GM04504 (cell line): ENCODE results near the gene ATP5IF1.

Experiments used
- DNase-seq: peaks from one replicate; pipeline ENCODE4 v3.0.0-alpha.2; 2012; ENCODE audit warnings: low read depth

ATP5IF1 gene

GRCh38 chr1:28235755-28236655 lies at the start of gene ATP5IF1:
ATP5IF1 (plus strand) TSS chr1:28236124; CDS start chr1:28236184, 60 bp downstream.
- DNase-seq: peak; percentile 97

GRCh38 chr1:28190337-28190979 lies 45.5 kb upstream of the ATP5IF1 start:
- DNase-seq: no peak

- no peak for DNase-seq
Observed at GRCh38 chr1:28190996-28191645, 44.8 kb upstream of the ATP5IF1 start.

- DNase-seq: no peak
Observed at GRCh38 chr1:28193701-28194161, 42.2 kb upstream of the ATP5IF1 start.

GRCh38 chr1:28194326-28195035 lies 41.4 kb upstream of the ATP5IF1 start:
- no peak for DNase-seq

GRCh38 chr1:28195780-28196179 lies 40.1 kb upstream of the ATP5IF1 start:
- no peak for DNase-seq

GRCh38 chr1:28196330-28196729 lies 39.6 kb upstream of the ATP5IF1 start:
- DNase-seq: no peak

GRCh38 chr1:28197682-28198415 lies 38.1 kb upstream of the ATP5IF1 start:
- no peak for DNase-seq

- no peak for DNase-seq
Observed at GRCh38 chr1:28199328-28200233, 36.3 kb upstream of the ATP5IF1 start.

- no peak for DNase-seq
Observed at GRCh38 chr1:28200234-28200873, 35.6 kb upstream of the ATP5IF1 start.

- no peak for DNase-seq
Observed at GRCh38 chr1:28205243-28205642, 30.7 kb upstream of the ATP5IF1 start.

GRCh38 chr1:28208818-28209441 lies 27.0 kb upstream of the ATP5IF1 start:
- DNase-seq: peak; percentile 40

GRCh38 chr1:28209700-28210099 lies 26.2 kb upstream of the ATP5IF1 start:
- DNase-seq: no peak

GRCh38 chr1:28213315-28213714 lies 22.6 kb upstream of the ATP5IF1 start:
- no peak for DNase-seq

- DNase-seq: no peak
Observed at GRCh38 chr1:28229089-28229488, 6.8 kb upstream of the ATP5IF1 start.

GRCh38 chr1:28229996-28230395 lies 5.9 kb upstream of the ATP5IF1 start:
- no peak for DNase-seq

GRCh38 chr1:28232558-28233263 lies 3.2 kb upstream of the ATP5IF1 start, which contains the start of gene DNAJC8:
DNAJC8 (minus strand) TSS chr1:28233029; CDS start chr1:28232998, 31 bp downstream.
- peak; percentile 71 for DNase-seq

- no peak for DNase-seq
Observed at GRCh38 chr1:28233264-28233606, 2.7 kb upstream of the ATP5IF1 start.
